SKM-1 treated with dmso at 0.1 percent for 144 hours (cell line): ENCODE data around the gene GOLPH3.
A peak's percentile ranks its signal among the peaks of the same experiment; 100 is the strongest.

Experiments
- DNase-seq: peaks from one replicate; lab custom pipeline; 2025; ENCODE audit not compliant: unreplicated experiment; lab: John Stamatoyannopoulos, UW

Gene GOLPH3

DNA sequence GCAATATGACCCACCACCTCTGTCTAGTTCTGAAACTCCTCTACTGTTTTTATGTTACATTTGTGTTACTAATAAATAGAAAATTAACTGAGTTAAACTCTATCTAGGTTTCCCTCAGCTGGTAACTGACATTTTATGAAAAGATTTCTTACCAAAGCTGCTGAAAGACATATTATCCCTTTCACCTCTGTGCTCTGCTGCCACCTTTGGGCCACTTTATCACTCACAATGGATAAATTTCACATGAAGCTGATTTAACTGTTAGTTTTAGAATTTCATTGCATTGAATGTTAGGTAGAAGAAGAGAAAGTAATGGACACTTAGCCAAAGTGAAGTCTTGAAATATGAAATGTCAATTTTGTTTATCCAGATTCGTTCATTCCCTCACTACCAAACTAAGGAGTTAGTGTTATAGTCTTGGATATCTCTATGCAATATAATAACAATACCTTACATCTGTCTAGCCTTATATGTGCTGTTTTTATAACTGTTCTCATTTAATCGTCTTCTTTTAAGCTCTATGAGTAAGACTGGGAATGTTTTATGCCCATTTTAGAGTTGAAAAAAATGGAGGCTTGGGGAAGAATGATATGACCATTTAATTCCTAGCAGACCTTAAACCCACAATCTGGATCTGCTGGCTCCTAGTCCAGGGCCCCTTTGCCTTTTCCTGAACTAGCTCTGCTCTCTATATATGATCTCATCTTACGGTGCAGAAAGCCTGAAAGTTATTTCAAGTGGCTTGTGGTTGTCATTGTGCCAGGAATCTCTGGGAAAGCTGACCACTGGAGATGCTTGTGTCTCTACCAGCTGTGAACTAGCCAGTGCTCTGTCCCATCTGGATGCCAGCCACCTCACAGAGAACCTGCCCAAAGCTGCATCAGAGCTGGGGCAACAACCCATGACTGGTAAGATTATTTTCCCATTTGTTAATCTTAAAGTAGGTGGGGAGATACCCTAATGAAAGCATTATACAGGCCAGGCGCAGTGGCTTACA, 97.1 kb downstream of the GOLPH3 start:
- peak; percentile 52 for DNase-seq
